ENCODE measurements around the gene SRSF2.
A peak's percentile ranks its signal among the peaks of the same experiment; 100 is the strongest.
"Not testable (repeated sequence)": the region's sequence is repeated elsewhere in the genome, so short reads cannot be mapped to it uniquely, and the experiment has no call there.

Gene SRSF2

GRCh38 chr17:76737676-76738467 lies 741 bp upstream of the SRSF2 start, which contains the start of gene MFSD11:
MFSD11 (plus strand) TSS chr17:76738119; CDS start chr17:76738353, 234 bp downstream.
- DNase-seq, result peak; percentile 95

DNA sequence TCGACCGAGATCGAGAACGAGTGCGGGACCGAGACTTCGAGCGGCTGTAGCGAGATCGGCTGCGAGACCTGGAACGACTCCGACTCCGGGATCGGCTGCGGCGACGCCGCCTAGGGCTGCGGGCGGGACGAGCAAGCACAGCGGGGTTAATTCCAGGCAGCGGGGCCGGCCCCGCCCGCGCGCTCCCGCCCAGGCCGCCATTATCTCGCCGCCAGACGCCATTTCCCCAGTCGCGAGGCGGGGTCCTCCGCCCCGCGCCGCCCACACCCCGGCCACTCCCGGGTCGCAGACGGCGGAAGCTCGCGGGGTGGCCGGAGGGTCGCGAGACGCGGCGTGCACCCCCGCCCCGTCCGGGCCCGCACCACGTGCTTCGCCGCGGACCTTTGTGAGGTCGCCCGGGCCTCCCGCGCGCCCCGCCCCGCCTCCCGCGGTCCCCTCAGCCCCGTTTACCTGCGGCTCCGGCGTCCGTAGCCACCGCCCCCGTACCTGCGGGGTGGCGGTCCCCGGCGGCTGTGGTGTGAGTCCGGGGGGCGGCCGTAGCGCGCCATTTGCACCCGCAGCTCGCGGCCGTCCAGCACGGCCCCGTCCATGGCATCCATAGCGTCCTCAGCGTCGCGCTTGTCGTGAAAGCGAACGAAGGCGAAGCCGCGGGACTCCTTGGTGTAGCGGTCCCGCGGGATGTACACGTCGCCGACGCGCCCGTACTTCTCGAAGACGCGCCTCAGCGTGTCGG lies 616 bp downstream of the SRSF2 start:
- DNase-seq, result peak; percentile 54

- DNase-seq, result no peak
Observed at GRCh38 chr17:76735586-76736348, 1.4 kb downstream of the SRSF2 start.

GRCh38 chr17:76735006-76735405 lies 2.1 kb downstream of the SRSF2 start:
- DNase-seq, result no peak

DNA sequence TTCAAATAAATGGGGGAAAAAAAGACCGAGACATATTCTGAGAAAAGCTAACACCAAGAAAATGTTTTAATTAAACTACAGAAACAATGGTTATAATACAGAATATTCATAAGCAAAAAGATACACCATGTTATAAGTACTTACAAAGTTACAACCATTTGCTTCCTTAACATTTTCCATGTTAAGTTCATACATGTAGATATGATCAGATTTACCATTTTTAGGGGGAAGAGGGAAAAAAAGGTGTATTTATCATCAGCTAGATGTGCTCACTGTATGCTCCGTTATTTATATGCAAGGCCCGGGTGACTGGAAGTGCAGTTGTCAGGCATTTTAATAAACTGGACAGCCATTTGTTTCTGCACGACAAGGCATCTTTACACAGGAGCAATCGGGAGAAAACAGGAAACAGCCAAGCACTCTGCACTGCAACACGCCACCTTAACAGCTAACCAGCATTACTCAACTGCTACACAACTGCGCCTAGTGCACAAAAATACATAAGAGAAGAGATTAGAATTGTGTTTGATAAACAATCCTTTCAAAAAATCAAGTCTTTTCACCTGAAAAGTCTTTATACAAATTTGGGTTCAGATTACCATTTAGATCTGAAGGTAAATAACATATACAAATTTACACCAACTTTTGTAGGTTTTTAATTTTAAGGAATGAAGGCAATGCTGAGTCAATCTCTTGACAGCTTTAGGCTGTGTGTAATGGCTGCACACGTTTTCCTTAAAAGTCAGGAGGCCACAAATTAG lies 2.9 kb downstream of the SRSF2 start:
- DNase-seq, result no peak

GRCh38 chr17:76733618-76733957 lies 3.5 kb downstream of the SRSF2 start:
- no peak for DNase-seq

GRCh38 chr17:76732734-76733617 lies 4.2 kb downstream of the SRSF2 start:
- DNase-seq, result no peak

DNA sequence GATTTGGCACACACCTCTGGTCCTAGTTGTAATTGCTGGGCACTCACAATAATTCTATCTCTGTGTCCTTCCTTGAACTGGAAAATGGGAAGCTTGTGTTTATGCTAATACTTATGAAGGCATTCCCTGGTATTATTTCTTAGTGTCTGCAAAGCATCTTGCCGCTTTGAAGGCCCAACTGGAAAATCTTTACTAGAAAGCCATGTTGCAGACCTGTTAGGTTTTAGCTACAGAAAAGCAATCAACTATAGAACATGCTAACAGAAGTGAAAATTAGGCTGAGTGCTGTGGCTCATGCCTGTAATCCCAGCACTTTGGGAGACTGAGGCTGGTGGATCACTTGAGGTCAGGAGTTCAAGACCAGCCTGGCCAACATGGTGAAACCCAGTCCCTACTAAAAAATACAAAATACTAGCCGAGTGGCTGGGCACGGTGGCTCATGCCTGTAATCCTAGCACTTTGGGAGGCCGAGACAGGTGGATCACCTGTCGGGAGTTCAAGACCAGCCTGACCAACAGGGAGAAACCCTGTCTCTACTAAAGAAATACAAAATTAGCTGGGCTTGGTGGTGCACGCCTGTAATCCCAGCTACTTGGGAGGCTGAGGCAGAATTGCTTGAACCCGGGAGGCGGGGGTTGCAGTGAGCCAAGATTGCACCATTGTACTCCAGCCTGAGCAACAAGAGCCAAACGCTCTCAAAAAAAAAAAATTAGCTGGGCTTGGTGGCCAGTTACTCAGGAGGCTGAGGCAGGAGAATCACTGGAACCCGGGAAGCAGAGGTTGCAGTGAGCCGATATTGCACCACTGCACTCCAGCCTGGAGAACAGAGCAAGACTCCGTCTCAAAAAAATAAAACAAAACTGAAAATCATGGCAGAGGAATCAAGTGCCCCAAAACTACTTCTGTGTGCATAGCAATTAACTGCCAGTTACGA lies 5.1 kb downstream of the SRSF2 start:
- not testable (repeated sequence) for DNase-seq

GRCh38 chr17:76727745-76728456 lies 9.2 kb downstream of the SRSF2 start:
- no peak for DNase-seq

DNA sequence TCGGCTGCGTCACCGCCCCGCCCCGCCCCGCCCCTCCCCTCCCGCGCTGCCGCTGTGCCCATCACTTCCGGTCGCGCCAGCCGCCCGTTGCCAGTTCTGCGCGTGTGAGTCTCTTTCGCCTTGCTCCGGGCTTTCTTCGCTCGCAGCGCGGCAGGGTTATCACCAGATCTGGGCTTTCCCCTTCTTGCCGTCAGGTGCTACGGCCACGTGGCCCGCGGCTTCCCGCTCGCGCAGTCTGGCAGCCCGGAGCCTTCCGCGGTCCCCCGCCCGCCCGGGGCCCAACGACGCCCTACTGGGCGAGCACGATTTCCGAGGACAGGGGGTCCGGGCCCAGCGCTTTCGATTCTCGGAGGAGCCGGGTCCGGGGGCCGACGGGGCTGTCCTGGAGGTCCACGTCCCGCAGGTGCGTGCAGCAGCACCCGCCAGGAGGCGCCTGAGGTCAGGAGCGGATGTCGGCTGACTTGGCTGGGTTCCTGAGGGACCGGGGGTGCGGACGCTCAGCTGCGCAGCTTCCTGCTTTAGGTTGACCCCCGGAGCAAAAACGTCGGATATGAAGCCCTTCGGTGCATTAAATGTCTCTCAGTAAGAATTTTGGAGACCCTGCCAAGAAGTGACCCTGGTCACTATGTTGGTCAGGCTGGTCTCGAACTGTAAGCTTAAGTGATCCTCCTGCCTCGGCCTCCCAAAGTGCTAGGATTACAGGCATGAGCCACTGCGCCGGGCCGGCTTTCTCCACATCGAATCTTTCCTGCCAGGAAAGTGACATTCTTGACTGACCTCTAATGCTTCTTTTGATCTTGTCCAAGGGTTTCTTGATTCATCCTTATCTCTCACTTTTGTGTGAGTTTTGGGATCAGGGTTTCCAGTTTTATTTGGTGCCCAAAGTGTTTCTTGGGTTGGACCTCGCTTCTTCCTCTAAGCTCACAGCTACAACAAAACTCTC lies 10.1 kb downstream of the SRSF2 start, which contains the start of gene METTL23:
Gene METTL23 (plus strand): TSS at position 64 of the 943 bp plus-strand sequence. CDS start 2,872 bp downstream, outside the sequence.
- DNase-seq, result peak; percentile 58

- DNase-seq, result peak; percentile 97
Observed at GRCh38 chr17:76726231-76726775, 10.8 kb downstream of the SRSF2 start, which contains the start of gene JMJD6. JMJD6 (minus strand) TSS chr17:76726606; CDS start chr17:76726475, 131 bp downstream.

DNA sequence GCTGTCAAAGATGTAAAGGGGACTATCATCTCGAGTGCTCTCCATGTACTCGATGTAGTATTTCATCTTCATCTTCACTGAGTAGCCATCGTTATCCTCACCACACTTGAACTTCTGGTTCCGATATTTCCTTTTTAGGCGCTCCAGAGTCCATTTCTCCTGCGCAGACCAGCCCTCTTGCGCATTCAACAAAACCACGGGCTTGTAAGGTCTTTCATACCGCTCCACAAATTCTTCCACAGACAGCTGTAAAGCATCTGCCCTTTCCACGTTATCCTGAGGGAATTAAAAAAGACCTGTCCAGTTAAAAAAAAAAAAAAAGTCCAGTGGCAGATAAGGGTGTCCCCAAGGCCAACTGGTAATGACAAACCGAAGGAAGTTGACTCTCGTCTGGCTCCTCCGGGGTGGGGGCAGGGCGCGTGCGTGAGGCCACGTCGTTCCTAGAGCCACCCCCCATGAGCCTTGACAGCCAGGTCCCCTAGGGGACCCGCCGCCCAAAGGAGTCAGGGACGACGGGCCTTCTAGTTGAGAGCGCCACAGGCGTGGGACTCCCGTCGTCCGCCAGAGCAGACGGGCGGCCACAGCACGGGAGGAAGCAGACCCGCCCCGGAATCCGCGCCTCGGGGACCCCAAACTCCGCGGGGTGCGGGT lies 11.4 kb downstream of the SRSF2 start:
- no peak for DNase-seq

DNA sequence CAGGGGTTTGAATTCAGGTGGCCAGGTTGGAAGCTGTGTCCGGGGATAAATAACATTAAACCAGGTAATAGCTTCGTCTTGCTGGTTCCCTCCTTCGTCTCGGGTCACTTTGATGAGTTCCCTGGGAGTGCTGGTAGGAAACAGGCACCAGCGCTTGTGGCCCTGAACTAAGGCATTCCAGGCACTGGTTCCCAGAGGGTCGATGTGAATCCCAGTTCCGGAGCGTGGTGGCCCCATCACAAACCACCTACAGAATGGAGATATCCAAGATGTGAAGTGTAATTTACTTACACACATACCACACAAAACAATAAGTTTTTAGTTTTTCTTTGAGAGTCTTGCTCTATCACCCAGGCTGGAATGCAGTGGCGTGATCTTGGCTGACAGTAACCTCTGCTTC lies 13.3 kb downstream of the SRSF2 start:
- DNase-seq, result no peak

GRCh38 chr17:76722977-76723376 lies 14.2 kb downstream of the SRSF2 start:
- DNase-seq, result not testable (repeated sequence)

GRCh38 chr17:76722279-76722678 lies 14.9 kb downstream of the SRSF2 start:
- DNase-seq, result no peak

GRCh38 chr17:76721463-76721862 lies 15.7 kb downstream of the SRSF2 start:
- no peak for DNase-seq

GRCh38 chr17:76720941-76721340 lies 16.2 kb downstream of the SRSF2 start:
- no peak for DNase-seq

Data from NCI-H510A treated with DMSO at 0.1 percent for 48 hours (cell line).